OCI-LY3 (cell line): ENCODE results near the gene CMTM6.
"Not testable (repeated sequence)": the region's sequence is repeated elsewhere in the genome, so short reads cannot be mapped to it uniquely, and the experiment has no call there.

Experiments
- H2AFZ ChIP-seq: fragments of 200-600, 300-600 bp; shearing (Covaris generic); 2 replicates; pipeline ENCODE4 v1.6.0; 2014; ENCODE audit warnings: antibody characterized with exemption, low read depth, low read length
- H3K27ac ChIP-seq: fragments of 200-600, 300-600 bp; sonication (generic); 2 replicates; pipeline ENCODE4 v1.5.1; 2014; ENCODE audit warnings: mild to moderate bottlenecking, low read length, moderate library complexity, mixed read lengths
- H3K27me3 ChIP-seq: fragments of 200-600, 300-600 bp; sonication (generic); 2 replicates; pipeline ENCODE4 v1.6.1; 2014; ENCODE audit warnings: low read depth, low read length, mixed read lengths
- H3K36me3 ChIP-seq: fragments of 200-600, 300-600 bp; sonication (generic); replicated peaks from 2 replicates; pipeline ENCODE3; 2014; ENCODE audit warnings: low read depth, low read length, mixed read lengths
- H3K4me1 ChIP-seq: fragments of 300-600, 200-600 bp; sonication (generic); 2 replicates; pipeline ENCODE4 v1.6.1; 2014; ENCODE audit warnings: low read length, mixed read lengths
- H3K4me2 ChIP-seq: fragments of 200-600, 300-600 bp; sonication (generic); 2 replicates; pipeline ENCODE4 v1.6.1; 2014; ENCODE audit warnings: low read length, mixed read lengths
- H3K4me3 ChIP-seq: fragments of 300-600, 200-600 bp; sonication (generic); 2 replicates; pipeline ENCODE4 v1.5.1; 2014; ENCODE audit warnings: antibody characterized with exemption, mild to moderate bottlenecking, low read length, moderate library complexity
- H3K79me2 ChIP-seq: fragments of 300-600, 200-600 bp; shearing (Covaris generic); 2 replicates; pipeline ENCODE4 v1.6.1; 2014; ENCODE audit warnings: mild to moderate bottlenecking, low read length, mixed read lengths
- H3K9ac ChIP-seq: fragments of 300-600, 200-600 bp; shearing (Covaris generic); 2 replicates; pipeline ENCODE4 v1.6.0; 2014; ENCODE audit warnings: mild to moderate bottlenecking, low read length, moderate library complexity
- H3K9me3 ChIP-seq: fragments of 200-600, 300-600 bp; shearing (Covaris generic); 2 replicates; pipeline ENCODE4 v1.6.1; 2014; ENCODE audit warnings: low read length, mixed read lengths; ENCODE audit not compliant: insufficient read depth
- H4K20me1 ChIP-seq: fragments of 200-600, 300-600 bp; sonication (generic); 2 replicates; pipeline ENCODE4 v1.6.1; 2016; ENCODE audit warnings: low read length, mixed read lengths; ENCODE audit not compliant: insufficient read depth
- CTCF ChIP-seq: fragments of 200-600, 300-600 bp; sonication (generic); IDR thresholded peaks from 2 replicates; pipeline ENCODE4 v1.5.1; 2014; ENCODE audit warnings: antibody characterized with exemption, low read length, low read depth
- EZH2phosphoT487 ChIP-seq: fragments of 200-600 bp; shearing (Covaris generic); IDR thresholded peaks from 2 replicates; pipeline ENCODE4 v1.6.1; 2018; ENCODE audit warnings: antibody characterized with exemption, mixed run types, low read depth

Gene CMTM6

GRCh38 chr3:32471246-32471645 is 31.4 kb downstream of the CMTM6 start:
- Histone ChIP-seq H3K9me3 (no peaks in the 10 kb centered on the region), H4K20me1 (no peaks in the 10 kb centered on the region; the same call in 1 of the 2 replicates), H3K4me3 (no peak overlapping the region), H2AFZ (no peak overlapping the region), H3K4me2 (no peak overlapping the region), H3K79me2 (no peaks in the 10 kb centered on the region), H3K27me3 (no peaks in the 10 kb centered on the region), H3K27ac (no peak overlapping the region), H3K4me1 (peaks cover 27% of the 10 kb centered on the region), H3K36me3 (peaks cover 7% of the 10 kb centered on the region), H3K9ac (no peak overlapping the region)
- no peak for TF ChIP-seq CTCF
- TF ChIP-seq EZH2phosphoT487, result no peak

DNA sequence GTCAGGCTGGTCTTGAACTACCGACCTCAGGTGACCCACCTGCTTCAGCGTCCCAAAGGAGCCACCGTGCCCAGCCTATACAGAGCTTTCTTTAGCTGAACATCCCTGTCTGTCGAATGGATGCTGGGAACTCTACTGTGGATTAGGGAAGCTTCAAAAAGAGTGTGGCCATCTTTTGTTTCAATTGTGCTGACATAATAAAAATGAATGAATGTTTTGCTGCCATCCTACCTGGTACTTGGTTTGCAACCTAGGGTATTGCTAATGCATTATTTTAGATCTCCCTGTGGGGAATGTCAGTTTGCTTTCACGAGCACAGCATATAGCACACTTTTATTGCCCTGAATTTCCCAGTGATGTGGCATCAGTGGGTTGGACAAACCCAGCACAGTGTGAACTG is 32.3 kb downstream of the CMTM6 start:
- no peaks in the 10 kb centered on the region; the same call in 1 of the 2 replicates for H4K20me1 ChIP-seq
- no peak overlapping the region for H3K27ac ChIP-seq
- peaks cover 27% of the 10 kb centered on the region for H3K4me1 ChIP-seq
- H3K9ac ChIP-seq, result no peak overlapping the region
- H3K4me3 ChIP-seq, result no peak overlapping the region
- TF ChIP-seq CTCF, result no peak
- TF ChIP-seq EZH2phosphoT487, result no peak
- no peaks in the 10 kb centered on the region for H3K79me2 ChIP-seq
- no peaks in the 10 kb centered on the region for H3K9me3 ChIP-seq
- H3K4me2 ChIP-seq, result no peak overlapping the region
- H3K36me3 ChIP-seq, result peaks cover 7% of the 10 kb centered on the region
- no peaks in the 10 kb centered on the region for H3K27me3 ChIP-seq
- no peak overlapping the region for H2AFZ ChIP-seq

- Histone ChIP-seq H3K27ac (no peak overlapping the region), H2AFZ (no peak overlapping the region), H4K20me1 (no peaks in the 10 kb centered on the region; the same call in 1 of the 2 replicates), H3K9me3 (no peaks in the 10 kb centered on the region), H3K4me3 (no peak overlapping the region), H3K79me2 (no peaks in the 10 kb centered on the region), H3K4me2 (no peak overlapping the region), H3K9ac (no peak overlapping the region), H3K27me3 (no peaks in the 10 kb centered on the region), H3K4me1 (peaks cover 27% of the 10 kb centered on the region), H3K36me3 (peaks cover 7% of the 10 kb centered on the region)
- TF ChIP-seq EZH2phosphoT487, result no peak
- TF ChIP-seq CTCF, result no peak
Measured at GRCh38 chr3:32469151-32469874, 33.3 kb downstream of the CMTM6 start.

- H3K9ac ChIP-seq, result peak overlapping the region; percentile 62
- H3K36me3 ChIP-seq, result peaks cover 7% of the 10 kb centered on the region
- 0 out of 2 replicates have a peak overlapping the region, but pooled peaks have one; percentile 13 for H2AFZ ChIP-seq
- no peaks in the 10 kb centered on the region for H3K9me3 ChIP-seq
- H3K27ac ChIP-seq, result peak overlapping the region; percentile 8; the same call in 1 of the 2 replicates
- H3K4me3 ChIP-seq, result peak overlapping the region; percentile 71
- H3K79me2 ChIP-seq, result no peaks in the 10 kb centered on the region
- no peaks in the 10 kb centered on the region; the same call in 1 of the 2 replicates for H4K20me1 ChIP-seq
- H3K4me2 ChIP-seq, result peak overlapping the region; percentile 96
- TF ChIP-seq EZH2phosphoT487 (no peak), CTCF (peak; percentile 98)
- H3K27me3 ChIP-seq, result no peaks in the 10 kb centered on the region
- peaks cover 27% of the 10 kb centered on the region for H3K4me1 ChIP-seq
Measured at GRCh38 chr3:32467333-32468070, 35.1 kb downstream of the CMTM6 start.

- H3K36me3 ChIP-seq, H2AFZ ChIP-seq, H3K4me2 ChIP-seq, H3K9me3 ChIP-seq, H4K20me1 ChIP-seq, H3K27ac ChIP-seq, H3K9ac ChIP-seq, H3K79me2 ChIP-seq, H3K4me3 ChIP-seq, H3K27me3 ChIP-seq: not testable (repeated sequence)
- H3K4me1 ChIP-seq, result peaks cover 27% of the 10 kb centered on the region
Measured at GRCh38 chr3:32466808-32467207, 35.8 kb downstream of the CMTM6 start.

DNA sequence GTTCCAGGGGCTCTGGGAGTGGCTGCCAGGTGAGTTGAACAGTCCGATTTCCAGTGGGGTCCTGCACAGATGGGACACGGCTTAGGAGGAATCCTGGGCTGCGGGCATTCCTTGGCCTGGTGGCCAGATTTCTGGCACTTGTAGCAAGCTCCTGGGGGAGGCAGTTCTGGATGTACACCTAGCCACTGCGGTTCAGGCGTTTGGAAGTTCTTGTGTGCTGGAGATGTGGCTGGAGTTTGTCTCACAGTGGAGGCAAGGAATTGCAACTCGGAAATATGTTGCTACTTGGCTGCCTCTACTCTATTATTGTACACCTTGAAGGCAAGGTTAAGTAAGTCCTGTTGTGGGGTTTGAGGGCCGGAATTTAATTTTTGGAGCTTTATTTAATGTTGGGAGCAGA is 37.9 kb downstream of the CMTM6 start:
- not testable (repeated sequence) for H3K4me3 ChIP-seq, H2AFZ ChIP-seq, H3K79me2 ChIP-seq, H3K27me3 ChIP-seq, H3K27ac ChIP-seq, H4K20me1 ChIP-seq, H3K9ac ChIP-seq, H3K9me3 ChIP-seq, H3K36me3 ChIP-seq, H3K4me2 ChIP-seq
- peaks cover 35% of the 10 kb centered on the region for H3K4me1 ChIP-seq
